Panc1 (cell line): ENCODE data around the gene PLA2G2C. TPM values are rescaled to one million over a fixed set of nuclear protein-coding genes. Genes with fewer than 3 reads are reported as not detected.

ENCODE experiments used
- ATAC-seq: fragments of 200-7000 bp; cut with Tn5 transposase; 2 replicates; pipeline ENCODE4 v1.9.1; 2020; ENCODE audit warnings: mild to moderate bottlenecking, moderate library complexity
- BruUV-seq: library from RNA; stranded (reverse); fragments of 400-500 nt; replicated peaks from 2 replicates; lab custom pipeline; 2021; lab: Mats Ljungman, UMichigan
- CTCF ChIA-PET: fragments of 300-600 bp; sonication (Branson Sonifier 250); formaldehyde crosslinking; loops from one replicate; lab custom pipeline; 2022; ENCODE audit warnings: antibody characterized with exemption; lab: Charles Lee
- POLR2A ChIA-PET: fragments of 300-600 bp; sonication (Branson Sonifier 250); formaldehyde crosslinking; loops from one replicate; lab custom pipeline; 2022; ENCODE audit warnings: antibody characterized with exemption; lab: Charles Lee
- DNase-seq: peaks from one replicate; pipeline ENCODE4 v3.0.0-alpha.2; 2010; ENCODE audit warnings: low read depth, low spot score
- H3K27ac ChIP-seq: 2 replicates; pipeline ENCODE4 v1.5.1; 2011; ENCODE audit warnings: mild to moderate bottlenecking, low read length, inconsistent platforms
- H3K27me3 ChIP-seq: fragments of 200-500 bp; sonication (Bioruptor generic); 2 replicates; pipeline ENCODE4 v1.6.0; 2014; ENCODE audit warnings: low read length, inconsistent platforms; ENCODE audit not compliant: control insufficient read depth, insufficient read depth
- H3K36me3 ChIP-seq: fragments of 200-500 bp; sonication (Bioruptor generic); 2 replicates; pipeline ENCODE4 v1.5.1; 2014; ENCODE audit warnings: inconsistent platforms, mild to moderate bottlenecking, low read length, moderate library complexity; ENCODE audit not compliant: control insufficient read depth, insufficient read depth
- H3K4me1 ChIP-seq: 2 replicates; pipeline ENCODE4 v1.5.1; 2011; ENCODE audit warnings: inconsistent platforms, mild to moderate bottlenecking, low read length, moderate library complexity; ENCODE audit not compliant: control insufficient read depth, insufficient read depth
- H3K4me3 ChIP-seq, 2 experiments: 2 replicates each; pipeline ENCODE4 v1.5.1; 2011 to 2012; ENCODE audit warnings: low read depth in 2 of 2, low read length in 2 of 2, mild to moderate bottlenecking in 2 of 2, inconsistent platforms in 1 of 2, moderate library complexity in 1 of 2
- H3K9me3 ChIP-seq: fragments of 200-500 bp; sonication (Bioruptor generic); 2 replicates; pipeline ENCODE4 v1.5.1; 2014; ENCODE audit warnings: low read depth, mild to moderate bottlenecking, inconsistent platforms, low read length, moderate library complexity; ENCODE audit not compliant: control insufficient read depth, insufficient read depth
- CTCF ChIP-seq: fragments of 450-650 bp; IDR thresholded peaks from 2 replicates; pipeline ENCODE4 v1.5.1; 2017; ENCODE audit warnings: mild to moderate bottlenecking
- POLR2AphosphoS5 ChIP-seq: IDR thresholded peaks from 2 replicates; pipeline ENCODE4 v1.6.1; 2012; ENCODE audit warnings: mild to moderate bottlenecking, low read depth, low read length, moderate library complexity
- REST ChIP-seq, 2 experiments: IDR thresholded peaks; 2 replicates each; pipeline ENCODE4 v1.6.1; 2011 to 2012; ENCODE audit warnings: low read depth in 2 of 2, control low read depth in 1 of 2, low read length in 1 of 2, mild to moderate bottlenecking in 1 of 2, moderate library complexity in 1 of 2; ENCODE audit not compliant: insufficient read depth in 1 of 2
- SIN3A ChIP-seq: IDR thresholded peaks from 2 replicates; pipeline ENCODE4 v1.6.1; 2012; ENCODE audit warnings: low read depth, mild to moderate bottlenecking, low read length, moderate library complexity, borderline replicate concordance; ENCODE audit not compliant: insufficient read depth
- TCF7L2 ChIP-seq: IDR thresholded peaks from 2 replicates; pipeline ENCODE4 v1.6.1; 2011; ENCODE audit warnings: mild to moderate bottlenecking, low read depth, low read length, inconsistent platforms
- in situ Hi-C: cut with HindIII; loops from 2 replicates; pipeline ENCODE4 v1.10.0; 2016; ENCODE audit warnings: low sequenced_read_pairs, low pct_unique_long_range_greater_than_20kb
- intact Hi-C: fragments of 100-400 bp; cut with micrococcal nuclease; formaldehyde crosslinking; loops from one replicate; pipeline ENCODE4 v1.10.0; 2022; ENCODE audit not compliant: unreplicated experiment
- total RNA-seq: library from RNA; stranded (reverse); gene quantifications from one replicate; pipeline ENCODE4 v1.2.1, GENCODE V29; 2021; ENCODE audit not compliant: unreplicated experiment

PLA2G2C gene
- total RNA-seq, 1 experiment from 2014 or later: not detected

GRCh38 chr1:20187103-20187812, 940 bp upstream of the PLA2G2C start:
- no peaks in the 10 kb centered on the region for H3K9me3 ChIP-seq
- in situ Hi-C loops (no loop called here), intact Hi-C loops (no loop called here)
- DNase-seq (no peak), ATAC-seq (no peak)
- CTCF ChIA-PET: interaction anchor here (0.6 kb wide), 1 partner anchor 380 kb away, joined by 4 read pairs; no protein-coding TSS in a partner anchor
- no peaks in the 10 kb centered on the region for H3K36me3 ChIP-seq
- no peak overlapping the region for H3K27ac ChIP-seq
- POLR2A ChIA-PET: no interaction called here
- TF ChIP-seq POLR2AphosphoS5: no peak
- no peak for TF ChIP-seq TCF7L2
- TF ChIP-seq CTCF: no peak
- TF ChIP-seq REST (IDR thresholded peaks at IDR 0.05; ENCODE audit: insufficient read depth in 1 of 2, low read depth in 2 of 2, low read length in 1 of 2): no peak
- TF ChIP-seq SIN3A: no peak
- no peak overlapping the region for H3K4me3 ChIP-seq
- H3K27me3 ChIP-seq: peaks cover 39% of the 10 kb centered on the region
- H3K4me1 ChIP-seq: no peaks in the 10 kb centered on the region; the same call in 1 of the 2 replicates
- no TSS peak for BruUV-seq

GRCh38 chr1:20184997-20185833, 1.1 kb downstream of the PLA2G2C start:
- in situ Hi-C loops: no loop called here
- no peak overlapping the region for H3K27ac ChIP-seq
- DNase-seq (no peak), ATAC-seq (no peak)
- intact Hi-C loops: no loop called here
- no peaks in the 10 kb centered on the region; the same call in 1 of the 2 replicates for H3K4me1 ChIP-seq
- ChIA-PET POLR2A (no interaction called here), CTCF (no interaction called here)
- H3K4me3 ChIP-seq: no peak overlapping the region
- no peaks in the 10 kb centered on the region for H3K36me3 ChIP-seq
- TF ChIP-seq POLR2AphosphoS5 (no peak), TCF7L2 (no peak), REST (IDR thresholded peaks at IDR 0.05; ENCODE audit: insufficient read depth in 1 of 2, low read depth in 2 of 2, low read length in 1 of 2) (no peak), SIN3A (no peak), CTCF (no peak)
- BruUV-seq: no TSS peak
- H3K9me3 ChIP-seq: no peaks in the 10 kb centered on the region
- H3K27me3 ChIP-seq: peaks cover 34% of the 10 kb centered on the region
